ENCODE results near the gene TGFB1I1.
A peak's percentile ranks its signal among the peaks of the same experiment; 100 is the strongest.
"Not testable (repeated sequence)": the region's sequence is repeated elsewhere in the genome, so short reads cannot be mapped to it uniquely, and the experiment has no call there.

Gene TGFB1I1

DNA sequence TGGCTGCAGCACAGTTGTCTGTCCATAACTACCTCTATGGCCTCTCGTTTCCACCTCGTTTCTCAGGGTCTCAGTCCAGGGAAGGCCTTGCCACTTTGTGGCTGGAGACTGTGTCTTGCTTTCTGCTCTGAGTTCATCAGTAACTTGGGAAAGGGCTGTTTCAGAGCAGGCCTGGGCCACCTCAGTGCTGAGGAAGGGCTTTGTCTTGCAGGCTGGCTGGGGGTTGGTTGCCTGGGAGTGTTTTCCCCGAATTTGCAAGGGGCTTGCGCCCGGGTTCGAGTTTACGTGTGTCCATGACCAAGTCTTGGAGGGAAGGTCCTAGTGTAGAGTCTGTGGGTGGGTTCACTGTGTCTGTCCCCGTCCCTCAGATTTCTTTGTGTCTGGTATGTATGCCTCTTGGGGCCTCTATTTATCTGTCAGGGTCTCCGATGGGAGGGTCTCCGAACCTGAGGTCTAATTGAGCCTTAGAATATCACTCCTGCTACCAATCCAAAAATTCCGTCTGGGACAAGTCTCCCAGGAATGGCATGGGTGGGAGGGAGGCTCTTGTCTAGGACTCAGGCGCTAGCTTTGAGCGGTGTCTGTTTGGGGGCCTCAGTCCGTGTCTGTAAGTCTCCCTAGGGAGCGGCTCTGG lies 594 bp upstream of the TGFB1I1 start:
- no peak for DNase-seq (ENCODE audit: low read depth in 2 of 2)

DNA sequence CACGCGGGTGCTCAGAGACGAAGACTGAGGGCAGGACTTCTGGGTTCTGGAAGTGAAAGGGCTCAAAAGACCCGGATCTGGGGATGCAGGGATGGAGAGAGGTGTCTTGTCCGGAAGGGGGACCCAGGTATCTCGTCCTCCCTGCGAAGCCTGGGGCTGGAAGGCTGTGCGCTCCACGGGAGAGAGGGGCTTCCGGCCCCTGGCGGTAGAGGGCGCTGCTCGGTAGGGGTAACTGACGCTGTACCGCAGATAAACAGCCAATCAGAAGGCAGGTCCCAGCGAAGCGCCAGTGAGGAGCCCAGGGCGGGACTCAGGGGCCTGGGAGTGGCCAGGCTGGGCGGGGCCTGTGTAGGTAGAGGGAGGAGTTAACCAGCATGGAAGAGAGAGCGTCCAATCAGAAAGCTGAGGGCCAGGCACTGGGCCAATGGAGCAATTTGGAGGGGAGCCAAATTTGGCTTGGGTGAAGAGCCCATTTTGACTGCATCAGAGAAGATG lies 804 bp downstream of the TGFB1I1 start:
- peak in 1 of 2 donors; percentile 45 for DNase-seq (ENCODE audit: low read depth in 2 of 2)

DNA sequence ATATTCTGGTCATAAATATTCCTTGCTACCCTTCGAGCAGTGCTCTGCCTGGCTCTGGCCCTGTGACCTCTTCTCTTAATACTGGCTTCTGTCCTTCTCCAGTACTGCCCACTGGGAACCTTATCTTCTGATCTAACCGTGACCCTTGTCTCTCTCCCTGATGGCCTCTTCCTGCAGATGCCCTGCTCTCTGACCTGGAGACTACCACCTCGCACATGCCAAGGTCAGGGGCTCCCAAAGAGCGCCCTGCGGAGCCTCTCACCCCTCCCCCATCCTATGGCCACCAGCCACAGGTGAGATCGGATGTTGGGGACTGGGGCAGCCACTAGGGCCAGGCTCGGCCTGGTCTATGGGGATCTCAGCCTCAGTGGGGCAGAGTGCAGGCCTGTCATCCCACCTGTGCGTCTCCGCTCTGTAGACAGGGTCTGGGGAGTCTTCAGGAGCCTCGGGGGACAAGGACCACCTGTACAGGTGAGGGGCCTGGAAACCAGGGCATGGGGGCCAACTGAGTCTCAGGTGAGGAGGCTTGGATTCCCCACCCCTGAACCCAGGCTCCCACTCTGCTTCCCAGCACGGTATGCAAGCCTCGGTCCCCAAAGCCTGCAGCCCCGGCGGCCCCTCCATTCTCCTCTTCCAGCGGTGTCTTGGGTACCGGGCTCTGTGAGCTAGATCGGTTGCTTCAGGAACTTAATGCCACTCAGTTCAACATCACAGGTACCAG lies 1.5 kb downstream of the TGFB1I1 start:
- no peak for DNase-seq (ENCODE audit: low read depth in 2 of 2)

DNA sequence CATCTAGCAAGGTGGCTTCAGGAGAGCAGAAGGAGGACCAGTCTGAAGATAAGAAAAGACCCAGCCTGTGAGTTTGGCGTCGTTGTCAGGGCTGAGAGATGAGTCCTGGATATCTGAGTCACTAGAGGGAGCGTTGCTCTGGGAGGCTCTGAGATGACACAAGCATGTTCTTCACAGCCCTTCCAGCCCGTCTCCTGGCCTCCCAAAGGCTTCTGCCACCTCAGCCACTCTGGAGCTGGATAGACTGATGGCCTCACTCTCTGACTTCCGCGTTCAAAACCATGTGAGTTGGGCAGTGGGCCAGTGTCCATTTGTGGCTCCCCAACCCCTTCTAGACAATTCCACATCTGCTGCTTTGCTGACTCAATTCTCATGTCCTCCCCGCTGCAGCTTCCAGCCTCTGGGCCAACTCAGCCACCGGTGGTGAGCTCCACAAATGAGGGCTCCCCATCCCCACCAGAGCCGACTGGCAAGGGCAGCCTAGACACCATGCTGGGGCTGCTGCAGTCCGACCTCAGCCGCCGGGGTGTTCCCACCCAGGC lies 2.3 kb downstream of the TGFB1I1 start:
- DNase-seq (ENCODE audit: low read depth in 2 of 2), result no peak

DNA sequence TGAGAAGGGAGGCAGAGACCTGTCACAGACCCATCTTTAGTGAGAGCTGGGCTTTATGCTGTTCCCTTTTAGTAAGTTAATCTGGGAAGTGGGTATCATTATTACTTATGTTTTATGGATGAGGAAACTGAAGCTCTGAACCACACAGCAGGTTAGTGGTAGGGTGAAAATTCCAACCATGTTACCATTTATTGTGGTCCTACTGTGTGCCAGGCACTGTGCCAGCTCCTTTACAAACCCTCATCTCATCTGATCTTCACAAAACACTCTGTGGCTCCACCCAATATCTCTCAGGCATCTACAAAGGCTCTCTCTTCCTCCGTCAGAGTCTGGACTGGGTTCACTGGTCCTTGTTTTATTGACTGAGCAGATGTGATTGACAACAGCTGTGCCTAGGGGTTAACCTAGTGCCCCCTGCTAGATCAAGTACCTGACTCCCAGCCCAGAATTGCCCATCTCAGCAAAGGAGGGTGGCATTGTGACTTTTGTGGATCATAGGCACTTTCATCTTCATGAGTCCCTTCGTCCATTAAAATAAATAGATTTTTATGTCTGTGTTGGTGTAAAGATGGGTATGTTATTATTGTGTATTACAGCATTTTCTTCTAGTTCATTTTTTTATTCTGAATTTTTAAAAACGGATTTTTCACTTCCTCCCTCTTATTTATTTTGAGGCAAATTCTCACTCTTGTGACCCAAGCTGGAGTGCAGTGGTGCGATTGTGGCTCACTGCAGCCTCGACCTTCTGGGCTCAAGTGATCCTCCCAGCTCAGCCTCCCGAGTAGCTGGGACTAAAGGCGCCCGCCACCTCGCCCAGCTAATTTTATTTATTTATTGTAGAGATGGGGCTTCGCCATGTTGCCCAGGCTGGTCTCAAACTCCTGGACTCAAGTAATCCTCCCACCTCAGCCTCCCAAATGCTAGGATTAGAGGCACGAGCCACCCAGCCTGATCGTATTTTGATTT lies 3.1 kb downstream of the TGFB1I1 start:
- DNase-seq (ENCODE audit: low read depth in 2 of 2), result no peak

DNA sequence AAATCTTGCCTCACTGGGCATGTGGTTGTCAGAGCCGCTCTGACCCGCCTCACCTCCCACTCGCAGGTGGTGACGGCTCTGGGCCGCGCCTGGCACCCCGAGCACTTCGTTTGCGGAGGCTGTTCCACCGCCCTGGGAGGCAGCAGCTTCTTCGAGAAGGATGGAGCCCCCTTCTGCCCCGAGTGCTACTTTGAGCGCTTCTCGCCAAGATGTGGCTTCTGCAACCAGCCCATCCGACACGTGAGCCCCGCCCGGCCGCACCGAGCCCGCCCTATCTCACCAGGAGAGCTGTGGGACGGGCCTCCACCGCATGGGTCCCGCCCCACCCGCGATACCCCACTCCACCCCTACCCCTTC lies 4.0 kb downstream of the TGFB1I1 start:
- no peak for DNase-seq (ENCODE audit: low read depth in 2 of 2)

DNA sequence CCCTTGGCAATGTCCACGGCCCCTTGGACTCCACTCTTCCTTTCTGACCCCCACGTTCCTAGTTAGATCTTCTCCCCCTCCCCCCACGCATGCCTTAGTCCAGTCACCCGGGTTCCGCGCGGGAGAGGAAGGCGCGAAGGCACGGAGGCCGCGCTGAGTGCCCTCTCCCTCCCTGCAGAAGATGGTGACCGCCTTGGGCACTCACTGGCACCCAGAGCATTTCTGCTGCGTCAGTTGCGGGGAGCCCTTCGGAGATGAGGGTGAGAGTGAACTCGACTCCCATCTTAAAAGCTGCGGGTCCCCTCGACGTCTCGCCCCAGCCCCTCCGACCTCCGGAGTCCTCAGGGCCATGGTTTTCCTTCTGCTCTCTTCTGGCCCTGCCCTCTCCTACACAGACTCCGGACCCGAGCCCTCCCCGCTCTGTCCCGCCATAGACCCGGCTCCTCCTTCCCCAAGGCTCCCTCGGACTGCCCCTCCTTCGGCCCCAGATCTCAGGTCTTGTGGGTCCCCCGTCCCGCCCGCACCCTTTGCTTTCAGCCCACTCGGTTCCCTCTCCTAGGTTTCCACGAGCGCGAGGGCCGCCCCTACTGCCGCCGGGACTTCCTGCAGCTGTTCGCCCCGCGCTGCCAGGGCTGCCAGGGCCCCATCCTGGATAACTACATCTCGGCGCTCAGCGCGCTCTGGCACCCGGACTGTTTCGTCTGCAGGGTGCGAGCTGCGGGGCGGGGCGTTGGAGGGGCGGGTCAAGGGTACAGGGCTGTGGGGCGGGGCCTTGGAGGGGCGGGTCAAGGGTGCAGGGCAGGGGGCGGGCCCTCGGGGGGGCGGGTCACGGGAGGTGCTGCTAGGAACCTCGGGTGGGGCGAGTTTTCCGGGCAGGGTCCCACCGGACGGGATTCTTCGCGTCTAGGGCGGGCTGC lies 4.6 kb downstream of the TGFB1I1 start:
- peak; percentile 79 to 88 for DNase-seq (ENCODE audit: low read depth in 2 of 2)

DNA sequence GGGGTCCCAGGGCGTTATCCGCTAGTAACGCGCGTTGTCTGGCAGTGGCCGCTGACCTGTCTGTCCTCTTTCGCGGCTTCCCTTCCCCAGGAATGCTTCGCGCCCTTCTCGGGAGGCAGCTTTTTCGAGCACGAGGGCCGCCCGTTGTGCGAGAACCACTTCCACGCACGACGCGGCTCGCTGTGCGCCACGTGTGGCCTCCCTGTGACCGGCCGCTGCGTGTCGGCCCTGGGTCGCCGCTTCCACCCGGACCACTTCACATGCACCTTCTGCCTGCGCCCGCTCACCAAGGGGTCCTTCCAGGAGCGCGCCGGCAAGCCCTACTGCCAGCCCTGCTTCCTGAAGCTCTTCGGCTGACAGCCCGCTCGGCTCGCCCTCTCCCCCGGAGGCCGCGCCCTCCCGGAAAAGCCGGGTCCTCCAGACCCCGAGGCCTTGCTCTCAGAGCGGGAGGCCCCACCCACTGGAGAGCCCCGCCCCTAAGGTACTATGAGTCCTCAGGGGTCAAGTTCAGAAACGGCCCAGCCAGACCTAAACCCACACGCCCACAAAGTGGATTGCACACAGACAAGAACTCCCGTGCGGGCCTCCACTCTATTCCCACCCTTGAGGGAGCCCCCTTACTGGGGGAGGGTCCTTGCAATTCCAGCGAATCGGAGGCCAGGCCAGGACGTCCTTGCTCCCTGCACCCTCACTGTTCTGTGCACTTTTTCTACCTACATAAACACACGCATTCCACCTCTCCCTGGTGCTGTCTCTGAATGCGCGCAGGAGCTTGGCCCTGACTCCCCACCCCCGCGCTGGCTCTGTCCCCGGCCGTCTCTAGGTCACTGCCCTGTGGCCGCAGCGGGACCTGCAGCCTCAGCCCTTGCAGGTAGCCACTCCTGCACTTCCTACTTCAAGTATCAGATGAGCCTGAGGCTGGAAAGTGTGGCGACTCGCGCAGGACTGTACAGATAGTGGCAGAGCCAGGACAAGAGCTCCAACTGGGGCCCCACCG lies 5.6 kb downstream of the TGFB1I1 start:
- DNase-seq (ENCODE audit: low read depth in 2 of 2), result peak in 1 of 2 donors; percentile 42

DNA sequence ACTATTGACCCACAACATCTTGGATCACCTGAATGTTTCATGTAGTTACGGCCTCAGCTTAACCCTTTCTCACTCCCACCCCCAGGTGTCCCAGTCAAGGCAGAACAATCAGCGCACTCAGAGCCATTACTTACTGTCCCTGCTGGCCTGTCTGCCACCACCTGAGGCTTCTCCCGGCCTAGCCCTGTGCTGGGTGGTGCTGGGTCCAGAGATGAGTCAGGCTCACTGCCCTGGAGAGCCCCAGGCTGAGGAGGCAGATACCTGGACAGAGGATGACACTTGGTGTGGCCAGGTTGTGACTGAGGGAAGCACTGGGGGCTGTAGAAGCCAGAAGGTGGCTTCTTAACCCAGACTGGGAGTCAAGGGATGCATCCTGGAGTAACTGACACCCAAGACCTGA lies 7.0 kb downstream of the TGFB1I1 start:
- DNase-seq (ENCODE audit: low read depth in 2 of 2), result no peak

DNA sequence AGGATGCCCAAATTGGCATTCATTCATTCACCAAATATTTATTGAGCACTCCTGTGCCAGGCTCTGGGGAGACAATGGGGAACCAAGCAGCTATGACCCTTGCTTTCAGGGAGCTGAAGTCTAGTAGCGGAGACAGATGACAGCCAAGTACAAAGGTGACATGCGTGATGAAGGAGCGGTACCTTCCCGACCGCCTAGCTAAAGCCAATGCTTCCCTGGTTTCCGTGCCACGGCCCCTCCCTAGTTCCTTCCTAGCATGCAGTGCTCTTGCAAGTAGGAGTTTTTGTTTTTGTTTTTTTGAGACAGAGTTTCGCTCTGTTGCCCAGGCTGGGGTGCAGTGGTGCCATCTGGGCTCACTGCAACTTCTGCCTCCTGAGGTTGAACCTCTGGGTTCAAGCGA lies 7.8 kb downstream of the TGFB1I1 start:
- no peak for DNase-seq (ENCODE audit: low read depth in 2 of 2)

DNA sequence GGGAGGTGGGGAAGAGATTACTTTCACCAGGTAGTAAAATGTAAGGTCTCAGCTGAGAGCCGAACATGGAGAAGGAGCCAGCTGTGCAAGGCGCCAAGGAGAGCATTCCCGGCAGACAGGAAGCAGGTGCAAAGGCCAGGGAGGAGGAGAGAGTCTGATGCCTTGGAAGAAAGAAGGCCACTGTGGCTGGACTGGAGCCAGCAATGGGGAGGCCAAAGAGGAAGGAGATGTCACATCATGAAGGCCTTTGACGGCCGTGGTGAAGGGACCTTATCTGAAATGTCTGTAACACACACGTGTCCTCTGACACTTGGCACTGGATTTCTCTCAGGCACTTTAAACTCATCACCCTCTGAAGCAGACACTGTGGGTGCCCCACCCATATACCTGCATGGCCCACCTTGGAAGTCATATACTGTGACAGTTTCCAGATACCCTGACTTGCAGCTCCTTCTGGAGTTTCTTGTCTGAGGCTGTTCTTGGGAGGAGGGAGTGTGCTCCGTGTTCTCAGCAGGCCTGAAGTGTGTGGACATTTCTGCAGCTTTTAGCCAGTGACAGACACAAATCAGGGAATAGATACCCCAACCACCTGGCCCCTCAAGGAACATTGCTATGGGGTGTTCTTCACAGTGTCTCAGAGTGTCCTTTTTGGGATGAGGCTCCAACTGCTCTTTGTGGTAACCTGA lies 9.0 kb downstream of the TGFB1I1 start:
- no peak for DNase-seq (ENCODE audit: low read depth in 2 of 2)

DNA sequence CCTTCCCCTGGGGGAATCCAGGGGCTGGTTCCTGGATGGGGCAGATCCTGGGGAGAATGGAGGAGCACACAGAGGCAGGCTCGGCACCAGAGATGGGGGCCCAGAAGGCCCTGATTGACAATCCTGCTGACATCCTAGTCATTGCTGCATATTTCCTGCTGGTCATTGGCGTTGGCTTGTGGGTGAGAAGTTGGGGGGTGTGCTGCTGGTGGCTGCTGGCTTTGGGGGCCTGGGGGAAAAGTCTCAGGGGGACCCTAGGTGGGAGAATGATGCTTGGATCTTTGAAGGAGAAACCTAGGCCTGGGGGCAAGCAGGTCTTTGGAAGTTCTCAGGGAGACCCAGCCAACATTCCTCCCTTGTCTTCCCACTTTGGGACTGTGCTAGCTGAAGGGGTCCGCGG lies 11.1 kb downstream of the TGFB1I1 start, which contains the start of gene SLC5A2:
SLC5A2 (plus strand) TSS at position 43 of the 400 bp plus-strand sequence; CDS start at position 57, 14 bp downstream.
- DNase-seq (ENCODE audit: low read depth in 2 of 2), result no peak

DNA sequence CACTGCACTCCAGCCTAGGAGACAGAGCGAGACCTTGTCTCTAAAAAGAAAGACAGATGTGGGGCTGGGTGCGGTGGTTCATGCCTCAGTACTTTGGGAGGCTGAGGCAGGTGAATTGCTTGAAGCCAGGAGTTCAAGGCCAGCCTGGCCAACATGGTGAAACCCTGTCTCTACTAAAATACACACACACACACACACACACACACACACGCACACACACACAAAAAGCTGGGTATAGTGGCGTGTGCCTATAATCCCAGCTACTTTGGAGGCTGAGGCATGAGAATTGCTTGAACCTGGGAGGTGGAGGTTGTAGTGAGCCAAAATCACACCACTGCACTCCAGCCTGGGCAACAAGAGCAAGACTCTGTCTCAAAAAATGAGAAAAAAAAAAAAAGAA lies 12.1 kb downstream of the TGFB1I1 start:
- DNase-seq (ENCODE audit: low read depth in 2 of 2), result not testable (repeated sequence)

DNA sequence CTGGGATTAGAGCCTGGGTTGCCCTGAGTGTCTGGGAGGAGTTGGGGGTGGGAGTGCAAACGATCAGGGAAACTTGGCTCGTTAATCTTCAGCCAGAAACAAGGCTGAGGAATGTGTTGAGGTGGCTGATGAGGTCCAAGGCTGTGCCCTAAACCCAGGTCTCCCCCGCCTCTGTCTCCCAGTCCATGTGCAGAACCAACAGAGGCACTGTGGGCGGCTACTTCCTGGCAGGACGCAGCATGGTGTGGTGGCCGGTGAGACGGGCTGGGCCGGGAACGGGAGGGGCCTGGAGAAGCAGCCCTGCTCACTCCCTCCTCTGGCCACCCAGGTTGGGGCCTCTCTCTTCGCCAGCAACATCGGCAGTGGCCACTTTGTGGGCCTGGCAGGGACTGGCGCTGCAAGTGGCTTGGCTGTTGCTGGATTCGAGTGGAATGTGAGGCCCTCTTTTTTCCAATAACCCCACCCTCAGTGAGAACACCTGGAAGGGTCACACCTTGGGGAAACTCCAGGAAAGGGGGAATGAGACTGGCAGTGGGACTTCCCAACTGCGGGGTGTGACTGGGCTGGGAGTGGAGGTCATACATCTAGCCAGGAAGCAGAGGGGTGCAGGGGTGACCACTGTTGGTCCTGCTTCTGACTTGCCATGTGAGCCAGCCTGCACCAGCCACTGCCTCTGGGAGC lies 12.7 kb downstream of the TGFB1I1 start:
- no peak for DNase-seq (ENCODE audit: low read depth in 2 of 2)

DNA sequence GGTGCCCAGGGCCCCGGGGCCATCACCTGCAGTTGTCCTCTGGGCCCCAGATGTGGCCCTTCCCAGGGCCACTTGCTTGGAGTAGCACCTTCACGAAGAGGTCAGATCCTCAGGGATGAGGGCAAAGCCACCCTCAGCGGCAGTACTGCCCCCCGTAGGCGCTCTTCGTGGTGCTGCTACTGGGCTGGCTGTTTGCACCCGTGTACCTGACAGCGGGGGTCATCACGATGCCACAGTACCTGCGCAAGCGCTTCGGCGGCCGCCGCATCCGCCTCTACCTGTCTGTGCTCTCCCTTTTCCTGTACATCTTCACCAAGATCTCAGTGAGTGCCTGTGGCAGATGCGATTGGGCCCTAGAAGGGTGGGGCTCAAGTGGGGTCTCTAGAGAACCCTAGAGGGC lies 13.6 kb downstream of the TGFB1I1 start:
- DNase-seq (ENCODE audit: low read depth in 2 of 2), result no peak

DNA sequence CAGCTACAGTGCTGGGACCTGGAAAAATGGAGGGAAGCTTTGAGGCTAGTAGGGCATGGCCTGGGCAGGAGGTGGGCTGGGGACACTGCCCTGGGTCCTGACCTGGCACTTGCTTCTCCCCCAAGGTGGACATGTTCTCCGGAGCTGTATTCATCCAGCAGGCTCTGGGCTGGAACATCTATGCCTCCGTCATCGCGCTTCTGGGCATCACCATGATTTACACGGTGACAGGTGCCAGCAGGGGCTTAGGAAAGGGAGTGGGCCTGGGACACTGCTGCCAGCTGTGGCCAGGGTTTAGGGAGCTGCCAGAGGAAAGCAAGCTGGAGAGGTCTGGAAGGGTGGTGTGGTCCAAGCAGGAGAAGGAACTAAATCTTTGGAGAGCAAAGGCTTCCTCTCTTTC lies 14.1 kb downstream of the TGFB1I1 start:
- no peak for DNase-seq (ENCODE audit: low read depth in 2 of 2)

DNA sequence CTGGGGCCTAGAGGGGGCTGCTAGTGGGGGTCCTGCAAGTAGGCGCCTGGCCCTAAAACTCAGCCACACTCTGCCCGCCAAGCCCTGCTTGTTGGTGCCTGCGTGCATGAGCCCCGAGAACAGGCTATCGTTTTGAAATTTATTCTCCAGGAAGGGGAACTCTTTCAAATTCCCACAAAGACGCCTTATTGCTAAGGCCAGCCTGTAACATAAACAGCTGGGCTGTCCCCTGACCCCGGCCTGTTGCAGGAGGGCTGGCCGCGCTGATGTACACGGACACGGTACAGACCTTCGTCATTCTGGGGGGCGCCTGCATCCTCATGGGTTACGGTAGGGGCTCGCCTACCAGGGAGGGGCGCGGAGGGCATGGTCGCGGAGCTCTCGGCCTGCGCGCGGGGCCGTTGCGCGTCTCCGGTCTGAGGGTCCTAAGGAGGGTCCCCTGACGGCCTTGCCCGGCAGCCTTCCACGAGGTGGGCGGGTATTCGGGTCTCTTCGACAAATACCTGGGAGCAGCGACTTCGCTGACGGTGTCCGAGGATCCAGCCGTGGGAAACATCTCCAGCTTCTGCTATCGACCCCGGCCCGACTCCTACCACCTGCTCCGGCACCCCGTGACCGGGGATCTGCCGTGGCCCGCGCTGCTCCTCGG lies 15.2 kb downstream of the TGFB1I1 start:
- DNase-seq (ENCODE audit: low read depth in 2 of 2), result no peak

Data from stimulated activated CD8-positive, alpha-beta memory T cell treated with anti-CD3 and anti-CD28 coated beads, Interleukin-2, amount 100 ng/mL, for 48 hours (primary cell).